NB4 (cell line): ENCODE measurements around the gene ARL14EP.

Experiments
- CTCF ChIP-seq: IDR thresholded peaks from one replicate; pipeline ENCODE4 v1.5.1; 2012; ENCODE audit warnings: low read depth, low read length
- MAX ChIP-seq: IDR thresholded peaks from 2 replicates; pipeline ENCODE4 v1.6.1; 2011; ENCODE audit warnings: low read depth, low read length
- MYC ChIP-seq: IDR thresholded peaks from 2 replicates; pipeline ENCODE4 v1.6.1; 2011; ENCODE audit warnings: low read depth, low read length
- POLR2A ChIP-seq: IDR thresholded peaks from 2 replicates; pipeline ENCODE4 v1.6.1; 2011; ENCODE audit warnings: mild to moderate bottlenecking; ENCODE audit not compliant: insufficient read length; ENCODE audit errors: extremely low read depth

- peak; percentile 27 for TF ChIP-seq CTCF
- TF ChIP-seq MYC: no peak
- TF ChIP-seq POLR2A: no peak
- TF ChIP-seq MAX: no peak
Measured at GRCh38 chr11:30346068-30346688, 23.3 kb downstream of the ARL14EP start.
